ENCODE measurements around the gene SMAD4.

GRCh38 chr18:51037230-51037629 lies 7.2 kb downstream of the SMAD4 start:
- TF ChIP-seq CREB1 (IDR thresholded peaks at IDR 0.05; ENCODE audit: low read depth), result no peak
- TF ChIP-seq CEBPB (IDR thresholded peaks at IDR 0.05), result no peak
- TF ChIP-seq REST (IDR thresholded peaks at IDR 0.05; ENCODE audit: low read depth), result no peak
- no peak for TF ChIP-seq TAF1 (IDR thresholded peaks at IDR 0.05; ENCODE audit: low read depth)
- TF ChIP-seq YY1 (IDR thresholded peaks at IDR 0.05; ENCODE audit: low read depth), result no peak
- TF ChIP-seq EP300 (IDR thresholded peaks at IDR 0.05; ENCODE audit: borderline replicate concordance), result no peak
- no peak for TF ChIP-seq TEAD4 (IDR thresholded peaks at IDR 0.05)
- TF ChIP-seq MAX (IDR thresholded peaks at IDR 0.05), result no peak
- no peak for TF ChIP-seq RAD21 (IDR thresholded peaks at IDR 0.05; ENCODE audit: low read depth)
- no peak for TF ChIP-seq USF1 (IDR thresholded peaks at IDR 0.05)
- TF ChIP-seq ZBTB7A (IDR thresholded peaks at IDR 0.05; ENCODE audit: low read depth), result no peak
- no peak for TF ChIP-seq EGR1 (IDR thresholded peaks at IDR 0.05)
- TF ChIP-seq FOXM1 (IDR thresholded peaks at IDR 0.05; ENCODE audit: borderline replicate concordance, low read depth), result no peak
- no peak for TF ChIP-seq TCF12 (IDR thresholded peaks at IDR 0.05; ENCODE audit: low read depth)

All from Ishikawa (cell line).